Urinary bladder (tissue), 4 donors: ENCODE data around the gene SPECC1L. TPM values are rescaled to one million over a fixed set of nuclear protein-coding genes. Genes with fewer than 3 reads are reported as not detected.

Experiments used
- DNase-seq: peaks from one replicate; pipeline ENCODE4 v3.0.0-alpha.2; 2015; ENCODE audit errors: extremely low spot score
- H3K27ac ChIP-seq: one replicate; pipeline ENCODE4 v1.5.1; 2013; ENCODE audit warnings: low read depth, mild to moderate bottlenecking, moderate library complexity
- H3K36me3 ChIP-seq: one replicate; pipeline ENCODE4 v1.6.1; 2013; ENCODE audit warnings: mild to moderate bottlenecking, moderate library complexity; ENCODE audit not compliant: insufficient read depth
- H3K4me1 ChIP-seq: one replicate; pipeline ENCODE4 v1.6.1; 2013; ENCODE audit warnings: mild to moderate bottlenecking, moderate library complexity; ENCODE audit not compliant: insufficient read depth
- H3K4me3 ChIP-seq: one replicate; pipeline ENCODE4 v1.5.1; 2013; ENCODE audit warnings: low read depth, low read length
- WGBS: extraction: QIAGEN DNeasy Blood & Tissue Kit; methylation state at CpG from one replicate; pipeline ENCODE4 v1.1.7; 2013; 5-methylcytosine and 5-hydroxymethylcytosine counted together
- polyA plus RNA-seq: library from polyadenylated mRNA; stranded (reverse); fragments of 200-250 nt; gene quantifications from one replicate; pipeline ENCODE4 v1.2.3, GENCODE V29; 2013
- total RNA-seq: library from RNA; depleted of rRNA; stranded (reverse); fragments of >200 nt; gene quantifications from one replicate; pipeline ENCODE4 v1.2.3, GENCODE V29; 2014
- donor health status: healthy with polysubstance abuse.
- donor health status: healthy.

The SPECC1L gene
- total and polyA plus RNA-seq, 2 donors, result 29.8 to 50.3 TPM

DNA sequence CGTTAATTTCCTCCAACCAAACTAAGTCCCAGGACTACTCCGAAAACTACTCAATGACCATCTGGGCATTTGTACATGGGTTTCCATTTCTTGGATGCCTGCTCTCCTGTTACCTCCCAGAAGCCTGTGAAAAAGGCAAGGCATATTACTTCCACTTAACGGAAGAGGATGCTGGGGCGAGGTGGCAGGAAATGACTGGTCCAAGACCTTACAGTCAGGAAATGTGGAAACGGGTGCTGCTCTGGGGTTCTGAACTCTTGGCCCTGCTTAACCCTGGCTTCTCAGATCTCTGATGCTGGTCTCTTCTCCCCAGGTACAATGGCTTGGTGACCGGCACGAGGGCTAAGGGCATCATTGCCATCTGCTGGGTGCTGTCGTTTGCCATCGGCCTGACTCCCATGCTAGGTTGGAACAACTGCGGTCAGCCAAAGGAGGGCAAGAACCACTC is 169.7 kb downstream of the SPECC1L start:
- Histone ChIP-seq H3K4me1 (no peaks in the 10 kb centered on the region), H3K27ac (no peak overlapping the region), H3K36me3 (no peaks in the 10 kb centered on the region), H3K4me3 (no peak overlapping the region)
- WGBS, result 90% methylated on average over 10 of the region's 10 CpGs
- DNase-seq, result no peak

DNA sequence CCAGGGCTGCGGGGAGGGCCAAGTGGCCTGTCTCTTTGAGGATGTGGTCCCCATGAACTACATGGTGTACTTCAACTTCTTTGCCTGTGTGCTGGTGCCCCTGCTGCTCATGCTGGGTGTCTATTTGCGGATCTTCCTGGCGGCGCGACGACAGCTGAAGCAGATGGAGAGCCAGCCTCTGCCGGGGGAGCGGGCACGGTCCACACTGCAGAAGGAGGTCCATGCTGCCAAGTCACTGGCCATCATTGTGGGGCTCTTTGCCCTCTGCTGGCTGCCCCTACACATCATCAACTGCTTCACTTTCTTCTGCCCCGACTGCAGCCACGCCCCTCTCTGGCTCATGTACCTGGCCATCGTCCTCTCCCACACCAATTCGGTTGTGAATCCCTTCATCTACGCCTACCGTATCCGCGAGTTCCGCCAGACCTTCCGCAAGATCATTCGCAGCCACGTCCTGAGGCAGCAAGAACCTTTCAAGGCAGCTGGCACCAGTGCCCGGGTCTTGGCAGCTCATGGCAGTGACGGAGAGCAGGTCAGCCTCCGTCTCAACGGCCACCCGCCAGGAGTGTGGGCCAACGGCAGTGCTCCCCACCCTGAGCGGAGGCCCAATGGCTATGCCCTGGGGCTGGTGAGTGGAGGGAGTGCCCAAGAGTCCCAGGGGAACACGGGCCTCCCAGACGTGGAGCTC is 170.2 kb downstream of the SPECC1L start:
- no peak for DNase-seq
- no peaks in the 10 kb centered on the region for H3K4me1 ChIP-seq
- 93% methylated on average over 30 of the region's 30 CpGs for WGBS
- no peak overlapping the region for H3K4me3 ChIP-seq
- H3K36me3 ChIP-seq, result no peaks in the 10 kb centered on the region
- no peak overlapping the region for H3K27ac ChIP-seq

DNA sequence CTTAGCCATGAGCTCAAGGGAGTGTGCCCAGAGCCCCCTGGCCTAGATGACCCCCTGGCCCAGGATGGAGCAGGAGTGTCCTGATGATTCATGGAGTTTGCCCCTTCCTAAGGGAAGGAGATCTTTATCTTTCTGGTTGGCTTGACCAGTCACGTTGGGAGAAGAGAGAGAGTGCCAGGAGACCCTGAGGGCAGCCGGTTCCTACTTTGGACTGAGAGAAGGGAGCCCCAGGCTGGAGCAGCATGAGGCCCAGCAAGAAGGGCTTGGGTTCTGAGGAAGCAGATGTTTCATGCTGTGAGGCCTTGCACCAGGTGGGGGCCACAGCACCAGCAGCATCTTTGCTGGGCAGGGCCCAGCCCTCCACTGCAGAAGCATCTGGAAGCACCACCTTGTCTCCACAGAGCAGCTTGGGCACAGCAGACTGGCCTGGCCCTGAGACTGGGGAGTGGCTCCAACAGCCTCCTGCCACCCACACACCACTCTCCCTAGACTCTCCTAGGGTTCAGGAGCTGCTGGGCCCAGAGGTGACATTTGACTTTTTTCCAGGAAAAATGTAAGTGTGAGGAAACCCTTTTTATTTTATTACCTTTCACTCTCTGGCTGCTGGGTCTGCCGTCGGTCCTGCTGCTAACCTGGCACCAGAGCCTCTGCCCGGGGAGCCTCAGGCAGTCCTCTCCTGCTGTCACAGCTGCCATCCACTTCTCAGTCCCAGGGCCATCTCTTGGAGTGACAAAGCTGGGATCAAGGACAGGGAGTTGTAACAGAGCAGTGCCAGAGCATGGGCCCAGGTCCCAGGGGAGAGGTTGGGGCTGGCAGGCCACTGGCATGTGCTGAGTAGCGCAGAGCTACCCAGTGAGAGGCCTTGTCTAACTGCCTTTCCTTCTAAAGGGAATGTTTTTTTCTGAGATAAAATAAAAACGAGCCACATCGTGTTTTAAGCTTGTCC is 171.0 kb downstream of the SPECC1L start:
- WGBS, result 84% methylated on average over 8 of the region's 8 CpGs
- no peak for DNase-seq

DNA sequence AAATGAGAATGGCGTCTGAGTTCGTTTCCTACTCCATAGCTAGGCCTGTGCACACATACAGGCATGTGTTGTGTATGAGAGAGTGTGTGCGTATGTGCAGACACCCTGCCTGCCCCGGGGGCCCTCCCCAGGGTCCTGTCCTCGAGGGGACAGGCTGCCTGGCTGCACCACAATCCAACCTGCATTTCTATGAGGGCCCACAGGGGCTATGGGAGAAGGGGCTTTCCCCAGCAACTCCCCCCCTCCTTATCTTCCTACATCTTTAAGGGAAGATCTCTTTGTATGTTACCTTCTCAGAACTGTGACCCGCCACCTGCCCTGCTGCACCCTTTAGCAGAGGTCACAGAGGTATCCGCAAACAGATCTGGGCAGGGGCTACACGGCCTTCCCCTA is 171.7 kb downstream of the SPECC1L start:
- Histone ChIP-seq H3K4me3 (no peak overlapping the region), H3K36me3 (no peaks in the 10 kb centered on the region), H3K4me1 (no peaks in the 10 kb centered on the region), H3K27ac (no peak overlapping the region)
- DNase-seq, result no peak
- 79% methylated on average over 8 of the region's 8 CpGs for WGBS

More for the DNA sequence above, 171.0 kb downstream of the SPECC1L start:
- no peaks in the 10 kb centered on the region for H3K36me3 ChIP-seq
- H3K27ac ChIP-seq, result no peak overlapping the region
- no peak overlapping the region for H3K4me3 ChIP-seq
- no peaks in the 10 kb centered on the region for H3K4me1 ChIP-seq

DNA sequence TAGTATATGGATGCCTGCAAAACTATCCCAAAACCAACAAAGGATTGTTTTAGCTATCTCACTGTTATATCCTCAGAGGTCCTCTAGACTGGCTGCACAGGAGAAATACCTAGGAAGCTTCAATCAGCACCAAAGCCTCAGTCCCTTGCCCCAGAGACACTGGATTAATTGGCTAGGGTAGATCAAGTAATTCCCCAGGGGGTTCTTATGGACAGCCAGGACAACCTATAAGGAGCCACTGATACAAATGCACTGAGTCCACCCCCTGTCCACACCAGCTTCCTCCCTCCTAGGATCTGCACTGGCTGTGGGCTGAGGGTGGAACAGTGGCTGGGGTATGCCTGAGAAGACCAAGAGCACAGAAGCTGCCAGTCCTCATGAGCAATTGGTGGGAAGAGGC is 173.0 kb downstream of the SPECC1L start:
- no peak for DNase-seq
- Histone ChIP-seq H3K36me3 (no peaks in the 10 kb centered on the region), H3K27ac (no peak overlapping the region), H3K4me3 (no peak overlapping the region), H3K4me1 (no peaks in the 10 kb centered on the region)

DNA sequence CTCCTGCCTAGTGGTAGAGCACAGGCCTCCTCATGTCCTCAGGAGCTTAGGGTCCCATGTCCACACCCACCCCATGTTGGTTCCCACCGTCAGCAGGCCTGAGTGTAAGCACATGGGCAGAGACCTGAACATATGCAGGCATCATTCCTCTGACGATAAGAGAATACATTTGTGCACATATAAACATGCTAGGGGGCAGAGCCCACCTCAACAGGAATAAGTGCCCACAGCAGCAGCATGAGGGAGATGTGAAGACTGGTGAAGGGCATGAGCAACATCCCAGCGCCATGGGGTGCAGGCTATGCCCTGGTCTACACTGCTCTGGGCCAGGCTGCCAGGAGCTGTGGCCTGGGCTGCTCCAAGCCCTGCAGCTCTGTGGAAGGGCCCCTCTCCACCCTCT is 173.6 kb downstream of the SPECC1L start:
- no peak overlapping the region for H3K4me3 ChIP-seq
- no peaks in the 10 kb centered on the region for H3K4me1 ChIP-seq
- no peak for DNase-seq
- 97% methylated on average over 3 of the region's 3 CpGs for WGBS
- H3K27ac ChIP-seq, result no peak overlapping the region
- no peaks in the 10 kb centered on the region for H3K36me3 ChIP-seq

DNA sequence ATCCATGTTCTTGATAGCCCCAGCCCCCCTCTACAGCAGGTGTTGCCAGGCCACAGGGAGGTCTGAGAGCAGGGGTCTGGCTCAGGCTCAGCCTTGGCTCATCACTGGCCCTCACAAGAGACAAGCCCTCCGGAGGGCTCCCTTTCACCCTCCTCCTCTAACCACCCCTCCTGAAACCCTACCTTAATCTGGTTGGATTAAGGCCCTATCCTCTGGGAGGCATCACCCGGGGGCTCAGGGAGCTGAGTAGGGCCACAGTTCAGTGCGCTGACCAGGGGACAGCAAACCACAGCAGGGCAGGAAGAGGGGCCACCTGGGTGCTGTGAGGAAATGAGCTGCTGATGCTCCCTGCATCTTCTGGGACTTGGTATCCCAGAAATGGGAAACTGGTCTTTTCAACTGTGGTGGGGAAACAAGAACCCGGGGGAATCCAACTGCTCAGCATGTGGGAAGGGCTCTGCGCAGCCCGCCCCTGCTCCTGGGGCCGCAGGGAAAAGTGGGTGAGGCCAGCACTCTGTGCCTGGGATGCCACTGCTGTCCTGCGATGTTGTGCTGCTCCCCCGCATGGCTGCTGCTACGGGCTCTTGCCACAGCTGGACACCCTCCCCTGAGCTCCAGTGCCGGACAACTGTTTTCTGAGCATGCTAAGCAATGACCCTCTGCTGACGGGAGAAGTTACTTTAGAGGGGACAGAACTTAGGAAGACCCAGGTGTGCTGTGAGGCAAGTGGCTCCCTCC is 174.3 kb downstream of the SPECC1L start:
- Histone ChIP-seq H3K36me3 (no peaks in the 10 kb centered on the region), H3K4me3 (no peak overlapping the region), H3K4me1 (no peaks in the 10 kb centered on the region), H3K27ac (no peak overlapping the region)
- WGBS, result 81% methylated on average over 12 of the region's 12 CpGs
- DNase-seq, result no peak

DNA sequence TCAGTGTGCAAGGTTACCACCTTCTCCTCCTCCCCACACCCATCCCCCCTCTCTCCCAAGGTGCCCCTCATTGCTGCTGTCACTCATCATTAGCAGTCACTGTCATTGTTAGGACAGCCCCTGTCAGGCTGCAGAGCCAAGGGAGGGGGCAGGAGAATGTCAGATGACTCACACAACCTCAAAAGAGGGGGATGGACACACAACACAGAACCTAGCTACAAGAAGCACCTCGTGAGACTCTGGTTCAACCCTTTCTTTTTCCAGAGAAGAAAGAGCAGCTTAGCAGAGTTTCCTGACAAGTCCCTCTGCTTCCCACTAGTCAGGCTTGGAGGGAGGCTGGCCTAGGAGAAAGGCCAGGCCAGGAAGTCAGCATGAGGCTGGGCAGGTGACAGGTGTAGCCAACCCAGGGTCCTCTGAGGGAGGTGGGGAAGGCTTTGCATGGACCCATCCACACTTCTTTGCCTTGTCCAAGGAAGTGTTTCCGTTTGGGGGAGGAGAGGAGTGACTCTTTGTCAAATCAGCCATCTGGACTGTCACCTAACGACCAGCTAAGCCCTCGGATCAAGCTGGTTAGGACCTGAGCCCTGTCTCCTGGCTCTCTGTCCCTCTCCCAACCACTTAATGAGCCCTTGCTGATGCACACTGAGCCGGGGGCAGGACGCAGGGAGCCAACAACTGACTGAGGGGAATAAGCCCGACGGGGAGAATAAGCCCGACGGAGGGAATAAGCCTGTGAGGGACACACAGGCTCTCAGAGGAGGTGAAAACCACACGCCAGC is 175.0 kb downstream of the SPECC1L start:
- WGBS, result 71% methylated on average over 11 of the region's 11 CpGs
- H3K27ac ChIP-seq, result no peak overlapping the region
- no peaks in the 10 kb centered on the region for H3K36me3 ChIP-seq
- DNase-seq, result no peak
- no peaks in the 10 kb centered on the region for H3K4me1 ChIP-seq
- H3K4me3 ChIP-seq, result no peak overlapping the region

DNA sequence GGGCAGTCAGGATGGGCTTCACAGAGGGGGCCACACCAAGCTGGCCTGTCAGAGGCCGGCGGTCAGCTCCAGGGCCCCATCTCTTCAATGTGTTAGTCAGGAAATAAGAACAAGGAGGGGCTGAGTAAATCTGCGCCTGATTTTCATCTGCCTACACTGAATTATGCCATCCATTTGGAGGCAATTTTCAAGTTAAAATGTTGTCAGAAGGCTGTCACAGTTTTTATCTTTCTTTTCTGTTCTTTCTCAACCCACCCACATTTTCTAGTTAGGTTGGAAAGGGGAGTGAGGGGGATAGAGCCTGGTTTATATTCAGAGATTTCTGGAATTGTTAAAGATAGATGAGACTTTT is 175.6 kb downstream of the SPECC1L start:
- no peak overlapping the region for H3K27ac ChIP-seq

DNA sequence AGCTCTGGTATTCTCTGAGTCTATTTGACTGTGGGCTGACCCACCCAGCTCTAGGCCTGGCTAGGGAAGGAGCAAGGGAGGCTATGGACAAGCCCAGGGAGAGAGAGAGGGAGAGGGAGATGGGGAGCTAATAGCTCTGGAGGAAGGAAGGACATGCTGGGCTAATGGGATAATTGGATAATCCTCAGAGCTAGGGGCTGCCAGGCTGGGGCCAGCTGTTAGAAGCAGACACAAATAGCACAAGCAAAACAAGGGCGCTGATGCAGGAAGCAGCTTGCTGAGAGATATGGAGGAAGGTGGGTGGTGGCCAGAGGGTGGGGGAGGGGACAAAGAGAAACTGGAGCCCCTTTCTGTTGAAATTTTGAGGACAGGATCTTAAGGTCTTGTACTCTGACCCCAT is 180.0 kb downstream of the SPECC1L start:
- Histone ChIP-seq H3K4me1 (no peaks in the 10 kb centered on the region), H3K4me3 (no peak overlapping the region), H3K36me3 (no peaks in the 10 kb centered on the region), H3K27ac (no peak overlapping the region)
- DNase-seq, result no peak
- 44% methylated on average over 1 of the region's 1 CpG for WGBS

More for the DNA sequence above, 175.6 kb downstream of the SPECC1L start:
- H3K4me1 ChIP-seq, result no peaks in the 10 kb centered on the region
- 82% methylated on average over 3 of the region's 3 CpGs for WGBS
- DNase-seq, result no peak
- no peaks in the 10 kb centered on the region for H3K36me3 ChIP-seq
- no peak overlapping the region for H3K4me3 ChIP-seq

DNA sequence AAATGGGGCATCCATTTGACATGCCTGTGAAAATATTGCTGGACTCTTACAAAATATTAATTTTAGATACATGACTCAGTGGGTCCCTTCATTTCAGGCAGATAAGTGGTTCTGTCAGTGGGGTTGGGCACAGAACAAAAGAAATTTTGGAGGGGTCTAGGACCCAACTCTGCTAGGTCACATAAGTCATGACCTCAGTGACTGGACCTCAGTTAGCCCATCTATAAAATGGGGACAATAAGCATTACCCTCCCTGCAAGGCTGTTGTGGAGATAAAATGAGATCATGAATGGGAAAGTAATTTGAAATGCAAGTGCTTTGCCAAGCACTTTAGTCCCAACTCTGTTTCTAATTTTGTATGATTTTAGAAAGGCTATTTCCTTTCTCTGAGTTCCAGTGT is 180.5 kb downstream of the SPECC1L start:
- Histone ChIP-seq H3K36me3 (no peaks in the 10 kb centered on the region), H3K27ac (no peak overlapping the region), H3K4me3 (no peak overlapping the region), H3K4me1 (no peaks in the 10 kb centered on the region)
- DNase-seq, result no peak

DNA sequence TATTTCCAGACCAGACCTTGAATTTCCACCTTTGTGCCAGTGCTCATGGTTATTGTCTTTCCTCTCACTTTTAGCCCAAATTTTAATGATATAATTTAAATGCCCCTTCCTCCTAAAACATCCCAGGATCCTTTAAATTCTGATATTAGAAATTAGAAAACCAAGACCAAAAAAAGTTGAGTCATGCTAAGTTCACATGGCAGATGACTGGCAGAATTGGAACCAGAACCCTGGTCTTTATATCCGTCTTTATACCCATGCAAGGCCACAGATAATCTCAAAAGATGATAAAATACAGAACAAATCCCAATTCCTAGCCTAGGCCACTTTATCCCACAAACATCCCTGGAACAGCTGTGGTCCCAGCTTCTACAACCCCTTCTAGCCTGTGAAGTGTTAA is 183.2 kb downstream of the SPECC1L start:
- H3K4me1 ChIP-seq, result no peaks in the 10 kb centered on the region
- WGBS, result 88% methylated on average over 1 of the region's 1 CpG
- no peaks in the 10 kb centered on the region for H3K36me3 ChIP-seq
- H3K27ac ChIP-seq, result no peak overlapping the region
- H3K4me3 ChIP-seq, result no peak overlapping the region
- no peak for DNase-seq

DNA sequence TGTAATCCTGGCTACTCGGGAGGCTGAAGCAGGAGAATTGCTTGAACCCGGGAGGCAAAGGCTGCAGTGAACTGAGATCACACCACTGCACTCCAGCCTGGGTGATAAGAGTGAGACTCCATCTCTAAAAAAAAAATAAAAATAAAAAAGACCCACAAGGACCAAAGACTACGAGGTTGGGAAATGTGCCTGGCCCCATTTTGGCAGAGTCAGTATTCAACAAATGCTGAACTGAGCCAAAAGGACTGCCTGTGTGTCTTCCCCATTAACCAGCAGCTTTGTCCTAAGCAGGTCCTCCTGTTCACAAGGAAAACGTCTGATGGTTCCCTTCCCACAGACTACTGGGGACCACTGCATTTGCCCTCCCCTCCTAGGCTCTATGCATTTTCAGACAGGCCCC is 184.4 kb downstream of the SPECC1L start:
- no peak overlapping the region for H3K4me3 ChIP-seq
- H3K27ac ChIP-seq, result no peak overlapping the region
- no peaks in the 10 kb centered on the region for H3K4me1 ChIP-seq
- no peaks in the 10 kb centered on the region for H3K36me3 ChIP-seq
- WGBS, result 75% methylated on average over 4 of the region's 4 CpGs
- no peak for DNase-seq
